Pancreas (tissue), 10 donors: Measurements from ENCODE around the gene FARP2. TPM values are rescaled to one million over a fixed set of nuclear protein-coding genes. Genes with fewer than 3 reads are reported as not detected.

ENCODE experiments used
- ATAC-seq, 4 donors: fragments of 200-7000 bp; cut with Tn5 transposase; one replicate each; pipeline versions ENCODE4 v1.8.0 to v1.9.1; 2020; ENCODE audit warnings: mild to moderate bottlenecking in 4 of 4, moderate library complexity in 4 of 4
- DNase-seq, 6 donors: peaks; one replicate each; pipeline ENCODE4 v3.0.0-alpha.2; 2020
- FAIRE-seq: peaks from 2 replicates; lab custom pipeline; 2012; peaks lifted over from hg19 to GRCh38; lab: Jason Lieb, UNC
- H3K27ac ChIP-seq, 4 donors: fragments of 200-600 bp; sonication (generic); 1 replicate in 3 of 4; 2 replicates in 1 of 4; pipeline versions ENCODE4 v1.5.0 to v1.8.0; 2020
- H3K27me3 ChIP-seq, 4 donors: fragments of 200-600 bp; one replicate each; pipeline ENCODE4 v1.8.0; 2021
- H3K36me3 ChIP-seq, 3 donors: fragments of 200-600 bp; sonication (generic) in 1 of 3; one replicate each; pipeline versions ENCODE4 v1.5.0 to v1.8.0; 2020 to 2021
- H3K4me1 ChIP-seq, 3 donors: fragments of 200-600 bp; one replicate each; pipeline ENCODE4 v1.8.0; 2021
- H3K4me3 ChIP-seq, 4 donors: fragments of 200-600 bp; sonication (generic) in 2 of 4; one replicate each; pipeline versions ENCODE4 v1.5.0 to v1.8.0; 2020 to 2021
- H3K9me3 ChIP-seq, 4 donors: fragments of 200-600 bp; one replicate each; pipeline ENCODE4 v1.8.0; 2021
- CTCF ChIP-seq, 4 donors: fragments of 200-600 bp; sonication (generic) in 3 of 4; IDR thresholded peaks; one replicate each; pipeline versions ENCODE4 v1.5.0 to v1.8.0; 2021; ENCODE audit warnings: antibody characterized with exemption in 4 of 4
- WGBS, 2 donors: extraction: QIAGEN DNeasy Blood & Tissue Kit; methylation state at CpG; one replicate each; pipeline ENCODE4 v1.1.7; 2013; 5-methylcytosine and 5-hydroxymethylcytosine counted together
- intact Hi-C, 3 donors: fragments of 100-400 bp; cut with DNase I; formaldehyde crosslinking; loops; one replicate each; pipeline versions ENCODE4 v1.11.1 to v1.14.2; 2022
- polyA plus RNA-seq, 2 donors: library from polyadenylated mRNA; stranded (reverse); fragments of 200-250 nt; gene quantifications; one replicate each; pipeline ENCODE4 v1.2.3, GENCODE V29; 2013
- total RNA-seq, 6 donors: library from RNA; stranded (reverse); fragmentation: NEBNext Ultra II Directional in 4 of 6; extraction: Animal tissue kit (Norgen Biotek cat#: 25700) in 4 of 6; gene quantifications; one replicate each; pipeline versions ENCODE4 v1.2.1 to v1.2.4, GENCODE V29; 2021 to 2023
- donor health status: healthy with polysubstance abuse.
- donor health status: DM: no; HTN: no; CAD: no; lungs with moderate emphysema.
- donor health status: DM: no; HTN: no; CAD: no.
- donor health status: control.
- donor health status: control.
- donor health status: Bipolar disorder and iron deficiency.
- donor health status: DM: yes; HTN: yes; CAD: no.
- donor health status: DM: no; HTN: no; CAD: no.
- donor health status: DM: no; HTN: no; CAD: no.
- donor health status: DM: yes; HTN: yes; CAD: no.

The FARP2 gene
- total and polyA plus RNA-seq, 8 donors: 16.9 to 44.9 (median 25.8) TPM

- no peak for TF ChIP-seq CTCF (IDR thresholded peaks at IDR 0.05)
- DNase-seq: no peak
- intact Hi-C loops: loop anchor here in 1 of 3 donors (10.0 kb wide), 1 partner anchor 66 kb away; no protein-coding TSS in a partner anchor
- no peak for ATAC-seq
- peaks cover 0 to 2% (median under 1%) of the 10 kb centered on the region in 3 donors for H3K4me1 ChIP-seq
- H3K9me3 ChIP-seq: no peaks in the 10 kb centered on the region
- 80 to 81% methylated on average over 4 of the region's 4 CpGs for WGBS, 2 donors
- no peak overlapping the region for H3K4me3 ChIP-seq
- H3K27me3 ChIP-seq: no peaks in the 10 kb centered on the region
- H3K27ac ChIP-seq: no peak overlapping the region
- FAIRE-seq: no peak
- H3K36me3 ChIP-seq: peaks cover 0 to 34% (median 25%) of the 10 kb centered on the region in 3 donors
Measured at GRCh38 chr2:241330616-241330981, 25.5 kb upstream of the FARP2 start.

- ATAC-seq: no peak
- FAIRE-seq: no peak
- Histone ChIP-seq H3K9me3 (no peaks in the 10 kb centered on the region), H3K4me1 (peaks cover 2 to 7% (median 4%) of the 10 kb centered on the region in 3 donors), H3K27ac (no peak overlapping the region), H3K36me3 (peaks cover 0 to 37% (median 16%) of the 10 kb centered on the region in 3 donors), H3K4me3 (no peak overlapping the region), H3K27me3 (no peaks in the 10 kb centered on the region)
- WGBS, 2 donors: 46 to 50% methylated on average over 2 of the region's 2 CpGs
- no peak for TF ChIP-seq CTCF (IDR thresholded peaks at IDR 0.05)
- intact Hi-C loops: loop anchor here in 1 of 3 donors (10.0 kb wide), 1 partner anchor 70 kb away; no protein-coding TSS in a partner anchor
- no peak for DNase-seq
Measured at GRCh38 chr2:241334813-241335212, 21.3 kb upstream of the FARP2 start.

- Histone ChIP-seq H3K27me3 (no peaks in the 10 kb centered on the region), H3K9me3 (no peaks in the 10 kb centered on the region), H3K27ac (peak overlapping the region in 1 of 4 donors; percentile 15), H3K4me1 (peaks cover 6 to 19% (median 9%) of the 10 kb centered on the region in 3 donors), H3K36me3 (peaks cover 11 to 72% (median 30%) of the 10 kb centered on the region in 3 donors), H3K4me3 (no peak overlapping the region)
- no peak for DNase-seq
- 31 to 36% methylated on average over 8 of the region's 8 CpGs for WGBS, 2 donors
- TF ChIP-seq CTCF (IDR thresholded peaks at IDR 0.05): no peak
- intact Hi-C loops: loop anchor here in 1 of 3 donors (10.0 kb wide), 1 partner anchor 75 kb away; no protein-coding TSS in a partner anchor
- ATAC-seq: peak; percentile 57 to 65 (median 63)
- no peak for FAIRE-seq
Measured at GRCh38 chr2:241339839-241340630, 16.1 kb upstream of the FARP2 start.

GRCh38 chr2:241340631-241341163 lies 15.4 kb upstream of the FARP2 start:
- Histone ChIP-seq H3K27ac (peak overlapping the region in 1 of 4 donors; percentile 15), H3K4me1 (peaks cover 6 to 19% (median 9%) of the 10 kb centered on the region in 3 donors), H3K4me3 (no peak overlapping the region), H3K9me3 (no peaks in the 10 kb centered on the region), H3K36me3 (peaks cover 11 to 72% (median 32%) of the 10 kb centered on the region in 3 donors), H3K27me3 (no peaks in the 10 kb centered on the region)
- DNase-seq: no peak
- no peak for TF ChIP-seq CTCF (IDR thresholded peaks at IDR 0.05)
- peak in 3 of 4 donors; percentile 12 to 41 (median 26) for ATAC-seq
- 59 to 62% methylated on average over 3 of the region's 3 CpGs for WGBS, 2 donors
- FAIRE-seq: no peak
- intact Hi-C loops: no loop called here
